Ramos (cell line): ENCODE data around the gene VASH1.
"Not testable (repeated sequence)": the region's sequence is repeated elsewhere in the genome, so short reads cannot be mapped to it uniquely, and the experiment has no call there.

Experiments
- in situ Hi-C: fragments of 300-500 bp; cut with MboI; formaldehyde crosslinking; loops from one replicate; pipeline ENCODE4 v1.14.3; 2022; ENCODE audit warnings: low sequenced_read_pairs; ENCODE audit not compliant: unreplicated experiment

The VASH1 gene

GRCh38 chr14:76761136-76761959, at the start of gene VASH1:
TSS of gene VASH1 (plus strand) at chr14:76761468. CDS start at chr14:76762822, 1,354 bp downstream.
- in situ Hi-C loops: no loop called here

DNA sequence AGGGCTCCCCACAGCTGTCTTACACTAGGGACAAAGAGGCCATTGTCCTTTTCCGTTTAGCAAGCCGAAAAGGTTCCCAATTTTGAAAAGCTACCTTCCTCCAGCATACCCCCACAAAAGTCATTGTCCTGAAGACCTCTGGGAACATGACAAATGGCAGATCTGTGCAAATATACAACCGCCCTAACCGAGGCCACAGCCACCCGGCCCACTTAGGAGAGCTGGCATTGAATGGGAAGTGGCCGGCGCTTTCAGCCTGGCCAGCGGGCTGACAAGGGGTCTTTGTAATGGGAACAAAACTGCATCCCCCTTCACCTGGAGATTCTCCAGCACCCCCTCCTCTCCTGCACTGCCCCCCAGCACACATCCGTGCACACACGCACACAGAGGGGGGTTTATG, 48.1 kb upstream of the VASH1 start:
- in situ Hi-C loops: no loop called here

DNA sequence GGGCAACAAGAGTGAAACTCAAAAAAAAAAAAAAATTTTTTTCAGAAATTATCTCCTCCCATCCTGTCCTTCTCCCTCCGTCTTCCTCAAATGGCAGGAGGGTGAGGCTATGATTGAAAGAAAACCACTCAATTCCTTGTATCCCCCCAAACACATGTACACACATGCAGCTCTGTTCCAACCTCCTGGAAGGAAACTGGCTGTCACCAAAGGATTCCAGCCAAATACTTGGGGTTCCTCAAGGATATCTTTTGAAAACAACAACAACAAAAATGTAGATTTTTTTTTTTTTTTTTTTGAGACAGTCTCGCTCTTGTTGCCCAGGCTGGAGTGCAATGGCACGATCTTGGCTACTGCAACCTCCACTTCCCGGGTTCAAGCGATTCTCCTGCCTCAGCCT, 46.8 kb upstream of the VASH1 start:
- in situ Hi-C loops: no loop called here

DNA sequence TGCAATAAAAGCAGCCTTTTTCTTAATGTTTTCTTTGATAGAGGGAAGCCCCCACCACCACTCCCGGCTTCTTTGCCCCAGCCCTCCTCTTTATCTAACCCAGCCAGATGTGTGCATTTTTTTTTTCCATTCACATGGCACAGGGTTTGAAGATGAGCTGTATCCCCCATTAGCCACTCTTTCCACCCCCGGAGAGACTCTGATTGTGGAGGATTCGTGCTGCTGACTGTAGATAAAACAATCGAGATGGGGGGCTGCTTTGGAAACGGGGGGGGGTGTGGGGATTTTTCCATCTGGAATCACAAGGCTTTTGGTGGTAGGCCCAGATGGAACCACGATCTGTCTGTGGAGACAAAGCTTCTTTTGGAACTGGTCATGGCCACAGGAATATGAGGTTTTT, 46.2 kb upstream of the VASH1 start:
- in situ Hi-C loops: no loop called here

GRCh38 chr14:76715511-76716081, 45.7 kb upstream of the VASH1 start:
- in situ Hi-C loops: no loop called here

- in situ Hi-C loops: no loop called here
Measured at GRCh38 chr14:76716285-76716684, 45.0 kb upstream of the VASH1 start.

- in situ Hi-C loops: no loop called here
Measured at GRCh38 chr14:76717508-76718290, 43.6 kb upstream of the VASH1 start.

DNA sequence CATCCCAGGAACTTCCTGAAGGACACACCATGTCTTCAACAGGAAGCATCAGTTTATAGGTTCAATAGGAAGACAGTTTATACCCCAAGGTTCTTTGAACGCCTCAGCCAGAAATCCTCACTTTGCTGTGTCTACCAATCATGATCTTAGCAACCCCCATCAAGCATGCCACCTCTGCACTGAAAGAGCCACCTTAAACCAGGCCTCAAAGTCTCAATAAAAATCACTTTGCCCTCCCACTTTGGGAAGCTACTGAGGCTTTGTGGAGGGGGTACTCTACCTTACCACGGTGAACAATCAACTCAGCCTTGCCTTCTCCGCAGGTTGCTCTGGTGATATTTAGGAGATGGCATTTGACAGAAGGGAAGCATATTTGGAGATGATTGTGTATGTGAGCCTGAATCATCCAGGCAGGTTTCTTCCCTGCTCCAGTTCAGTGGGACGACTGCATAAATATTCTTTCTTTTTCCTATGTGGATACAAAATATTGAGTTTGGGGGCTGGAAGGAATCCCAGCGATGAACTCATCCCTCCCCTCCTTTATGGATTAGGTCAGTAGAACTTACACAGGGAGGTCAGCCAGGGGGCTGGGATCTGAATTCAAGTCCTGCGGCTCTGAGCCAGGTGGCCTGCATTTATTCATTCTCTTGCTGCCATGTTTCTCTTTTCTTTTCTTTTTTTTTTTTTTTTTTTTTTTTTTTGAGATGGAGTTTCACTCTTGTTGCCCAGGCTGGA, 42.8 kb upstream of the VASH1 start:
- in situ Hi-C loops: no loop called here

- in situ Hi-C loops: no loop called here
Measured at GRCh38 chr14:76719666-76720065, 41.6 kb upstream of the VASH1 start.

DNA sequence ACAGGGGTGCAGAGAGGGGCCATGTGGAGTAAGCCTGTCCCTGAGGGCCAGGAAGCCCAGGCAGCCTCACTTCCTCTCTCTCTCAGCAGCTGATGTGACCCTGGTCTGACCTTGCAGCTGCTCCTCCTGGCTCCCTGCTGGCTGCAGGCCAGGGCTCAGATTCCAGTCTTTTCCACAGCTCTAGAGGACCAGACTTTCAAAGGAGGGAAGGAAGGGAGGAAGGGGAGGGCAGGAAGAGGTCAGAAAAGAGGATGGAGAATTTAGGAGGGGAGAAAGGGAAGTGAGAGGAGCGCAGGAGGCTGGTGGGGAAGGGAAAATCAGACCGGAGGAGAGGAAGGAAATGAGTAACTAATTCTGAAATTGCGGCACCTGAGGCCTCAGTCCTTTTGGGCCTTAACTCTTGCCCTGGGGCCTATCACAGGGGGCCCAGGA, 40.9 kb upstream of the VASH1 start:
- in situ Hi-C loops: no loop called here

DNA sequence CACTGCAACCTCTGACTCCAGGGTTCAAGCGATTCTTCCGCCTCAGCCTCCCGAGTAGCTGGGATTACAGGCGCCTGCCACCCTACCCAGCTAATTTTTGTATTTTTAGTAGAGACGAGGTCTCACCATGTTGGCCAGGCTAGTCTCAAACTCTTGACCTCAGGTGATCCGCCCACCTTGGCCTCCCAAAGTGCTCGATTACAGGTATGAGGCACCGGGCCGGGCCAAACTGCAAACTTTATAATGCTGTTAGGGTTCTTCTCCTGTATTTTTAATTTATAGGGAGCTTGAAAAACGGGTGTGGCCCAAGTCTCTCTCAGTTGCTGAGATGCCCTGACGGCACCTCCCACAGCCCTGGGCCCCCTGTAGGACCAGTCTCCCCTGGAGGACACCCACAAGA, 39.8 kb upstream of the VASH1 start:
- in situ Hi-C loops: not testable (repeated sequence)

GRCh38 chr14:76724651-76725550, 36.4 kb upstream of the VASH1 start:
- in situ Hi-C loops: no loop called here

DNA sequence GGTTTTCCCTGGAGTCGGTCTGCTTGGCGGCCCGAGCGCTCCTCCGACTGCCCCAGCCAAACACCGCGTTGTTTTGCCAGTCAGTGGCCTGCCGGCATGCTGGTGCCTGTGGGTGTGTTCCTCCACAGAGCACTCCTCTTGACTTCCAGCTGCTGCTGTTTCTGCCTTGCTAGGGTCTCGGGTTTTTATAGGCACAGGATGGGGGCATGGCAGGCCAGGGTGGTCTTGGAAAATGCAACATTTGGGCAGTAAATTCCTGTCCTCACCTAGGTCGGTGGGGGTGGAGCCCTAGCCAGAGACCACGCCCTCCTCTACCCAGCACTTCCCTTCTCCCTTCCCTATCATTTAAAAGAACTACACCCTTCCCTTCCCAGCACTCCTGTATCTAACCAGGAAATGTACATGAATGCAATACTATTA, 34.7 kb upstream of the VASH1 start:
- in situ Hi-C loops: no loop called here

GRCh38 chr14:76727384-76727783, 33.9 kb upstream of the VASH1 start:
- in situ Hi-C loops: no loop called here

DNA sequence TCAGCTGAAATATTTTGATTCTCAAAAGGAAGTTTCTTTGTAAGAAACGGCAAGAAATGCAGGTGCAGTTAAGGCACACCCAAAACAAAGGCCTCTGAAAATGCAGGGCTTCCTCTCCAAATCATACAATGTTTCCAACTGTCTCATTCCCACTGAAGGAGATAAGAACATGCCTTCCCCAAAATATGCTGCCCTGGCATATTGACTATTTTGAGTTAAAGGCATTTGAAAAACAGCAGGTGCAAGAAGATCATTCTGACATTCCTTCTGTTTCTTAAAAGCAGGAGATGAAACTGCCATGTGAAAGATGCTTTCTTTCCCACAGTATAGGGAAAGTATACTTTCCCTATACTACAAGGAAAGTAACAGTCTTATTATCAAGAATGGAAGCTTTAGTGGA, 33.4 kb upstream of the VASH1 start:
- in situ Hi-C loops: no loop called here

DNA sequence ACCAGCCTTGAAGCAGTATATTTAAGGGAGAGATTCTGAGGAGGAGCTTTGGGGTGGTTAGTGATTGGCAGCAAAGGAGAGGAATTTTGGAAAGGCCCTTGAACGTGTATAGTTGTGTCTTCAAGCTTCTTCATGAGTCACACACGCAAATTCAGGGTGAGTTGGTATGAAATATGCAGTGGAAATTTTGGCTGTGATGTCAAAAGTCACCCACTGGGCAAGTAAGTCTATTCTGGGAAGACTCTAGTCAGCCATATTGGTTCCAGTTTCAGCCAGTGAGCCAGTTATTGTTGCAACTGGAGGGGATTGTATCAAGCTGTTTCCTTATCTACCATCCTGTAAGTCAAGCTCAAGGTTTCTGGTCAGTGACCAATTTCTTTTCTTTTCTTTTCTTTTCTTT, 32.0 kb upstream of the VASH1 start:
- in situ Hi-C loops: no loop called here

DNA sequence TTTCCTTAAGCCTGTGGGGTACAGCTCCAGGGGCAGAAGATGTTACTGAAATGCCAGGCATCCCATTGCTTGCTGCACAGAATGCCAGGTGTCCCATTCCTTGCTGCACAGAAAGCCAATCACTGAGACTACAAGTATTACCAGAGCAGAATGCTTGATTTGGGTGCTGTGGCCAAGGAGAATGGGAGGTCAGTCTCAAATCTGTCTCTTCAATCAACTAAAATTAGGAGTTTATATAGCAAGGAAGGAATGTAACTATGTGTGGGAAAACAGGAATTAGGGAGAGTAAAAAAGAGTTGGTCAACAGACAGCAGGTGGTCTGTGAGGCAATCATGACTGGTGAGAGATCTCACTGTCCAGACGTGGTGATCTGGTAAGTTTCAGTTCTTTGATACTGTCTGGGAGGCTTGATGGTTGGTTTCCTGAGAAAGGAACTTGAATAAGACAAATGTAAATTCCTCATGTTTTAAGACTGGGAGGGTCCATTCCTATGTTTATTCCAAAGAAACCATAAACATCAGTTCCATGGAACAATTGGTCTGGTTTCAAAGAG, 31.2 kb upstream of the VASH1 start:
- in situ Hi-C loops: no loop called here

- in situ Hi-C loops: not testable (repeated sequence)
Measured at GRCh38 chr14:76734501-76734900, 26.8 kb upstream of the VASH1 start.

DNA sequence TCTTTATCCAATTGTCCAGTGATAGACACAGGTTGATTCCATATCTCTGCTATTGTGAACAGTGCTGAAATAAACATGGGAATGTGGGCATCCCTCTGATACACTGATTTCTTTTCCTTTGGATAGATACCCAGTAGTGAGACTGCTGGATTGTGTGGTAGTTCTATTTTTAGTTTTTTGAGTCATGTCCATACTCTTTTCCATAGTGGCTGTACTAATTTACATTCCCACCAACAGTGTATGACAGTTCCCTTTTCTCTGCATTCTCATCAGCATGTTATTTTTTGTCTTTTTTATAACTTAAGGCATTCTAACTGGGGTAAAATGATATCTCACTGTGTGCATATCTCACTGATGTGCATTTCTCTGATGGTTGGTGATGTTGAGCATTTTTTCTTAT, 24.8 kb upstream of the VASH1 start:
- in situ Hi-C loops: no loop called here
